Pericardium fibroblast (primary cell): ENCODE data around the gene VEGFC. TPM values are rescaled to one million over a fixed set of nuclear protein-coding genes. Genes with fewer than 3 reads are reported as not detected.

Source experiments
- total RNA-seq: library from RNA; depleted of rRNA; stranded (reverse); fragments of >200 nt; gene quantifications from 2 replicates; pipeline ENCODE4 v1.2.3, GENCODE V29; 2015

The VEGFC gene
- 13.9 and 26.3 TPM in 2 replicates for total RNA-seq

GRCh38 chr4:176792326-176793059 is at the start of gene VEGFC:
VEGFC (minus strand) TSS chr4:176792922; CDS start chr4:176792311, 611 bp downstream.

